Endometrial microvascular endothelial cells (primary cell): Measurements from ENCODE around the gene MROH2A. TPM values are rescaled to one million over a fixed set of nuclear protein-coding genes. Genes with fewer than 3 reads are reported as not detected.

Source experiments
- in situ Hi-C: cut with HindIII; loops from 2 replicates; pipeline ENCODE4 v1.10.0; 2017; ENCODE audit warnings: low sequenced_read_pairs, low pct_unique_long_range_greater_than_20kb; ENCODE audit errors: inconsistent ontology term
- total RNA-seq: library from RNA; depleted of rRNA; stranded (reverse); fragments of >200 nt; gene quantifications from one replicate; pipeline ENCODE4 v1.2.3, GENCODE V29; 2015; ENCODE audit errors: inconsistent ontology term

Gene MROH2A
- total RNA-seq, 1 donor from 2014 or later: not detected

DNA sequence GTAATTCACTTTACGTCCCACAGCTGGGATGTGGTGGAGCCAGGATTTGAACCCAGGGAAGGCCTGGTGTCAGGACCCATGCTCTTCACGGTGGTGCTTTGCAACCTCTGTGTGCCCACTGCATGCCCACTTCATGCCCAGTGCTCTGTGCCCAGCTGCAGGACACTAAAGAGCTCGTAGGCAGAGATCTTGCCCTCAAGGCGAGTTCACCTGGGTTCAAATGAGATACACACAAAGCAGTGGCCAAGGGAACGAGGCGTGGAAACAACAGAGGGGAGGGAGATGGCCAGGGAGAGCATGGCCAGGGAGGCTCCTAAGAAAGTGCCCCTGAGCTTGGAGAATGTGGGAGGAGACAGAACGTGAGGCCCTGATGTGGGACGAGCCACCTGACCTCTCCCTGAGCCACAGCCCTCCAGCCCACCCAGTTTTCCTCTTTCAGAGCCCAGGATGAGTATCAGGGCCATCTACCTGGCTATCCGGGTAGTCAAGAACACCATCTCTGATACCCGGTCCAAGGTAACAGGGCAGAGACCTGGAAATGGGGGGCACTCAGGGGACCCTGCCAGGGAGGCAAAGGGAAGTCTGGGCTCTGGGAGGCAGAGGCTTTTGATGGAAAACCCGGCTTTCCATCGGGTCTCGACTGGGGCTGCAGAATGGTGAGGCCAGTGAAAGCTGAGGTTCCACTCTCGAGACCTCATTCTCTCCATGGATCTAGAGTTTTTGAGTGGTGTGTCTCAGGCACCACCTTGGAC is 20.4 kb downstream of the MROH2A start:
- in situ Hi-C loops: no loop called here

DNA sequence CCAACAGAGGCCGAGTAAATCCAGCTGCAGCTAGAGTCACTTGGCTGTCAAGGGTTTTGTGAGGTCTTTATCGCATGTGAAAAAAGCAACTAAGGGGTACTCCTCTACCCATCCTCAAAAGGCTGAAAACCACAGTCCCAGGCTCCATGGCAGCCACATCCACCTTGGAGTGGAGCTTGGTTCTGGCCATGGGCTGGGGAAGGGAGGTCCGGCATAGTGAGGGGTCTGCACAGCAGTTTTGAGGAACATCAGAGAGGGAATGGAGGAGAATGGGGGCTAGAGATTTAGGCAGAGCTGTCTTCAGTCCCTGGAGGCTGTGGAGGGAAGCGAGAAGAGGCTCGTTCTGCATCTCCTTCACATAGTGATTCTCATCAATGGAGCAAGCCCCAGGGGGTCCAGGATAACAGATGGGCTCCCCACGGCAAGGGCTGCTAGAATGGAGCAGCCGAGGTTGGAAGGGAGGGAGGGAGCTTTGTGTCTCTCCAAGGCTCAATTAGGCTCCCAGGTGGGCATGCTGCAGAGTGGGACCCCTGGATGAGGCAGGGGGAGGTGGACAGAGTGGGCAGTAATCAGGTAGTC is 21.0 kb downstream of the MROH2A start:
- in situ Hi-C loops: no loop called here

DNA sequence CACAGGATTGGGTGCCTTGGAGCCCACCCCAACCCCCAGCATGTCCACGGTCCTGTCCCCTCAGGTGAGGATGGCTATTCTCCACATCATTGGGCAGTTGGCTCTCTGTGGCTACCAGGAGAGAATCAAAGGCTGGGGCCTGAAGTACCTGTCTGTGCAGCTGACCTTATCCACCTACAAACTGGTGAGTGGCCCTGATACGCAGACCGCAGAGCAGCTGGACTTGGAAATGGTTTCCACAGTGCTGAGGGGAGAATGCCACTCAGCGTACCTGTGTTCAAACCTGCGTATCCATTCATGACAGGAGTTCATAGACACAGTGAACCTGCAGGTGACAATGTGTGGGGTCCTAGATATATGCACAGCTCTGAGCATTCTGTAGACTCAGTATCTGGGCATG is 21.6 kb downstream of the MROH2A start:
- in situ Hi-C loops: no loop called here

DNA sequence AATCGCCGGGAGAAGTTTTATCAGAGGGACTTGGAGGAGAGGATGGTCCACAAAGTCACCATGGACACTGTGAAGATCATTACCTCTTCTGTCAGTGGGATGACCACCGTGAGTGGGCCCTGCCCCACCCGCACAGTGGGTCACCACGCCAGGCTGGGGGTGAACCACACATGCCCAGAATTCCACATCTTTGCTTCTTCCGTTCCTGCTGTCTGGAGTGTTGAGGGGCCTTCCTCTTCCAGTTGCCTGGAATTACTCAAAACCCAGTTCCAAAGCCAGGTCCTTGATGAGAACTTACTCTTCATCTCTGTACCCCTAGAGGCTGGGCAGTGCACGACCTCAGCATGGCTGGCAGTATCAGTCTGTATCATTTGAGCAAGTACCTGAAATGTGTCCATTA is 22.1 kb downstream of the MROH2A start:
- in situ Hi-C loops: no loop called here

GRCh38 chr2:233801357-233802131 is 23.4 kb downstream of the MROH2A start:
- in situ Hi-C loops: no loop called here

DNA sequence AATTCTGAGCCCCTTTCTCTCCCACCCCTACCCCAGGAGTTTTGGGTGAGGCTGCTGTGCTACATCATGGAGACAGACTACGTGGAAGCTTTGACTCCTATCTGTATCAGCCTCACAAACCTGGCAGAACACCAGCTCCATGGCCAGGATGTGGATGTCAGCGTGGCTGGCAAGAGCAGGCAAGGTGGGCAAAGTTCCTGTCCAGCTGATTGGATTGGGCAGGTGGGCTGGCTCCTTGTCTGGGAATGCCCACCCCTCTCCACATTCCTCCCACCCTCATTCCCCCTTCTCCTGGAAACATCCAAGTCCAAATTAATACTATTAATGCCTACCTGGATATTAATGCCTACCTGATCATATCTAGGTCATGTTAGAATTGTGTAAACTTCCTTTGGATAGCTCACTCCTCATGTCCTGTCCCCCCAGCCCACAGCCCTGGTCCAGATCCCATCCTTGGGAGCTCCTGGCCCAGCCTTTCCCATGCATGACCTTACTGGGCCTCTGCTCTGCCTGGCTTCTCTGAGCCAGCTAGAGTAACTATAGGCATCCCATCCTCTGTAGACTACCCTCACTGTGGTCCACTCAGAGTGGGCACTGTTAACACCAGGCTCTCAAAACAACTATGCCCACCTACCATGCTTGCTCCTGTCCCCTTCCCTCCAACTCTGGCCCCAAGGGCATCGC is 24.1 kb downstream of the MROH2A start:
- in situ Hi-C loops: no loop called here

DNA sequence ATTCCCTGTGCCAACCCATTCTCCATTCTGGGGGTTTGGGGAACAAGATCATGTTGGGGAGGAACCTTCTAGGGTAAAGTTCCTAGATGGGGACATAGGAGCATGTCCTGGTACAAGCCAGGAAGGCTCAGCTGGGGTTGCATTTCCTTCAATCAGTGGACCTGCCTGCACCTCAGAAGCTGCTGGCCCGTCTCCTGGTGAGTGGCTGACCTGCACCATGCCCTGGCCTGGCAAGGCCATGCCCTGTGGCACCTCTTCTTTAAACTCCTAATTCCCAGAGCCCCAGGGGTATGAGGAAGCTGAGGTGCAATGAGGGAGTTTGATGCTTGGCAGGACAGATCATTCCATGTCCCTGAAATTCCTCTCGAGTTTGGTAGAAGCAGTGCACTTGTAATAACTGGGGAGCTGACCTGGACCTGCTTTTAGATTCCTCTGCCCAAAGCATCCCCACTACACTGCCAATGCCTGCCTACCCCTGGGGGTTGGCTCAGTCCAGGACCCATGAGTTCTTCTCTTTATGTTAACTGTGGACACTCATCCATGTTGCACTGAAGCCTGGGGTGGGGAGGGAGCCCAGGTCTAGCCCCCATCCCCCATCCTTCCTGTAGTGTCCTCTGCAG is 25.3 kb downstream of the MROH2A start:
- in situ Hi-C loops: no loop called here

GRCh38 chr2:233803994-233804393 is 25.9 kb downstream of the MROH2A start:
- in situ Hi-C loops: no loop called here

GRCh38 chr2:233807215-233807865 is 29.2 kb downstream of the MROH2A start:
- in situ Hi-C loops: no loop called here

GRCh38 chr2:233807966-233808935 is 30.1 kb downstream of the MROH2A start:
- in situ Hi-C loops: no loop called here

GRCh38 chr2:233810385-233810784 is 32.3 kb downstream of the MROH2A start:
- in situ Hi-C loops: no loop called here

DNA sequence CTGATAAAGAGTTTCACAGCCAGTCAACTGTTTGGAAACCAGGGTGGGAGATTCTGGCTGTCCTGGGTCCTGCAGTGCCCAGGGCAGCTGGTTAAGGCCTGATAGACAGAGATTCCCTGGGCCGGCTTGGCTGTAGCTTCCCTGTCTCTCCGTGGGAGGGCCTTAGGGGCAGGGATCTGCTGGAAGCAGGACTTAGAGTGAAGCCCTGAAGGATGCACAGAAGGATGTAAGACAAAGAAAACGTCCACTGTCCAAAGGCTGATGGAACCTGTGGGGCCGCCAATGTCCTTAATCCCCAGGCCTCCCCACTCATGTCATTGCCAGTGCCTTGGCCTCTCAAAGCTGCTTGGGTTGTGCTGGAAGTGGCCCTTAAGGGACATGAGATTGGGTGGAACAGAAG is 33.0 kb downstream of the MROH2A start:
- in situ Hi-C loops: no loop called here

GRCh38 chr2:233811732-233812131 is 33.6 kb downstream of the MROH2A start:
- in situ Hi-C loops: no loop called here

DNA sequence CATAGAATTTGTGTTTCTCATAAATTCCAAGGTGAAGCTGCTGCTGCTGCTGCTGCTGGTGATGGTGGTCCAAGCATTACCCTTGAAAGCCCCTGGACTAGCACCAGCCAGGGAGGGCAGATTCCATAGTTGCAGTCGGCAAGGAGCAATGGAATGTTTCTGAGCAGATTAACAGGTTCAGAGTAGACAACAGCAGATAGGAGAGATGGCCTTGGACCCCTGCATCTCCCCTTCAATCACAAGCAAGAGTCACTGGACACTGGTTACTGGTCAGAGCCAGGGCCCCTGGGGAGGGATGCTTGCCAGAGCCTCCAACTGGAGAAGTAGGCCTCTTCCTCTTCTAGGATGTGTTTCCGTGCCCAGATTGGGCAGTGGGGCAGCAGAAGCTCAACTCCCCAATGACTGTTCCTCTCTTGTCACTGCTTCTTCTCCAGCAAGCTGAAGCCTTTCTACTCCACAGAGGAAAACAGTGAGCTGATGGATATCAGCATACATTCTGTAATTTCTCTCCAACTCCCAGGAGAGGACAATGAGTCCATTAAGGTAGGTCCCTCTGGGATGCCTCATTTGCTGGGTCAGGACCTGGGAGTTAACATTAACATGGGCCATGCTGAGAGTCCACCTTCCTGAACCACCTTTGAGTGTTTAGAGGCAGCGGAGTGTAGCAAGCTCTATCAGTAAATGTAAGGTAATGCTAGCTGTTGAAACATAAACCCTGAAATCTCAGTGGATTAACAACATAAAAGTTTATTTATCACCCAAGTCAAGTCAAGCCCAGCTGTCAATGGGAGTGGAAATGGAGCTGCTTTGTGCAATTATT is 35.3 kb downstream of the MROH2A start:
- in situ Hi-C loops: no loop called here

- in situ Hi-C loops: no loop called here
Measured at GRCh38 chr2:233814056-233814835, 36.1 kb downstream of the MROH2A start.

GRCh38 chr2:233815861-233816260 is 37.7 kb downstream of the MROH2A start:
- in situ Hi-C loops: no loop called here
